ENCODE measurements around the gene KCNJ12.

GRCh38 chr17:21382560-21383495 is 6.7 kb downstream of the KCNJ12 start:
- no peak for TF ChIP-seq CTCF (IDR thresholded peaks at IDR 0.05)
- TF ChIP-seq EZH2 (IDR thresholded peaks at IDR 0.05) = no peak
